GM19438 (cell line): ENCODE measurements around the gene BMPER.

Experiments used
- ATAC-seq: cut with Tn5 transposase; IDR thresholded peaks from one replicate; pipeline ENCODE4 v1.9.1; 2021; ENCODE audit warnings: low read depth; ENCODE audit not compliant: unreplicated experiment

BMPER gene

GRCh38 chr7:33961948-33962347, 56.6 kb downstream of the BMPER start:
- no peak for ATAC-seq

DNA sequence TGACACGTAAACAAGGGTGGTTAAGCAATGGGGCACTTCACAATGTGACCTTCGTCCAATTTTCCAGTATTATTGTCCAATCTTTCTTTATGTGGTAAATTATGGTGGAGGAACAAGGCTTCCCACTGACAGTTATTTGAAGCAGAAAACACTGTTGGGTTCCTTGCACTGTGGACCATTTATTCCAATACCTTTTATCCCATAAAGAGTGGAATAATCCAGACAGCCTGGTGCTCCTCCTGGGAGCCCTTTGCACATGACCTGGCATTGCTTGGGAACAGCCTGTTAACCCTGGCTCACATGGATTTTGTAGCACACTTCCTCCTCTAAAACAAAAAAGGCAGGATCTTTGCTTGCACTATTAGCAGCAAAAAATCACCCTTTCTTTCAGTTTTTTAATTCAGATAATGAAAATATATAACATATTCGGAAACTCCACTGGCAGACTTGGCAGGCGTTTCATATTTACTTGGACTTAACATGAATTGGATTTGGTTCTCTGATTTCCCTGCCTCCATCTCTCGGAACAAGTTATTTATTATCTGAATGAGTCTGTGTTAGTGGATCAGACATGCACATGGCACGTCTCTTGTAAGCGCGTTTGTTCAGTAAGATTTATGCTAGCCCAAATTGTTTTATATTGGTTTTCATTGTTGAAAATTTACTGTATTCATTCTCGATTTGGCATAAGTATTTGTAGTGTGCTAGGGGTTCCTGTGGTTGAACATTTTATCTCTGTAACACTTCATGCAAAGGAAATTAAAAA, 59.3 kb downstream of the BMPER start:
- ATAC-seq = no peak

DNA sequence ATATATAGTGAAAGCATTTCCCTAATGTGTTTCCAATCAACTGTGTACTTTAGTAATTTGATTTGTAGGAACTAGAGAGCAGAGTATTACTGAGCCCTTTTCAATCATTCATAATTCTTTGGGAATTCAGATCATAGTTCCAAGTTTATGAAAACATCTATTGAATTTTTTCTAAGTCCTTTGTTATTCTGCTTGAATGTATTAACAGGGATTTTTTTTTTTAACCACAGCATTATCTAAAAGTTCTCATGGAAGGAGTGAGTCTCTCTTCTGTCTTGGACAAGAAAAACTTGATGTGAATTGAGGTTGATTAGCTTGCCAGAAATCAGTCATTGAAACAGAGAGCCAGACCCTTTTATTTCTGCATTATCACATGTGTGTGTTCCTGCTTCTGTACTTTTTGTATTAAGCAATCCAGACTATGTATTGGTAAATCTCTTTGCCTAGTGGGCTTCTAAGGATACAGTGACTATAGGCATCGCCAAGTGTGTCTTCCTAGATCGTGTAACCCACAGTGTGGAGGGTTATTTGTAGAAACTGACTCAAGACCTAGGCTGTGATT, 59.9 kb downstream of the BMPER start:
- ATAC-seq = no peak

GRCh38 chr7:33968591-33968990, 63.3 kb downstream of the BMPER start:
- no peak for ATAC-seq

- no peak for ATAC-seq
These were observed 65.2 kb downstream of the BMPER start for GRCh38 chr7:33970536-33970935.

GRCh38 chr7:33971106-33971505, 65.8 kb downstream of the BMPER start:
- no peak for ATAC-seq

DNA sequence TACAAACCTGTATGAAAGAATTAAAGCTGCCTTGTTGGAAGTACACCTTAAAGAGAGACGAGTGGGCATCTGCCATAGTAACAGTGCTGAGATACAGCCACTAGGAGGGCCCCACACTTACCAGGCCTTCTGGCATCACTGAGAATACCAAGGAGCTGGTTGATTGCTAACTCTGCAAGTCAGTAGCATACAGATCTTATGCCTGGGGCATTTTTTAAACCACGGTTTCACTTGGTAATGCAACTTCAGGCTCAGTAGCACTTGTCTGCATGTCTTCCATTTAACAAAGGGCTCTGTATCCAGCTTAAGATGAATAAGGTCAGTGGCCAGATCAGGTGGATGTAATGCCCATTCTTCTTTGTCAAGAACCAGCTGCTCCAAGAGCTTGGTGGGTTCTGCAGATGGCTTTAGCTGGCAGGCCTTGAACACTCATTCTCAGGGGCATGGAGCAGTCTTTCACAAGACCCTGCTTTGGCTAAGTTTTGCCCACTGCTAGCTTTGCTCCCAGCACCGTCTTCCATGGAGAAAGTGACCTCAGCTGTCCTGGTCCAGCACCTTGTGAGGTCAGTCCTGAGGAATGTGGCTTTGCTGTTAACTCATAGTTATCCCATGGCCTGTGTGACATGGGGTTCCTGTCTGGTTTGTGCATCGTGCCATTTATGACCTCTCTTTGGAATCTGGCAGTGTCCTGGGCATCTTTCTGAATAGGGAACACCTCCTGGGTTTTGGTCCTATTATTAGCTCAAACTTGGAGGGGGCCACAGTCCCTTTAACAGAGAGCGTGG, 68.1 kb downstream of the BMPER start:
- no peak for ATAC-seq

- ATAC-seq = no peak
These were observed 74.0 kb downstream of the BMPER start for GRCh38 chr7:33979300-33979806.

DNA sequence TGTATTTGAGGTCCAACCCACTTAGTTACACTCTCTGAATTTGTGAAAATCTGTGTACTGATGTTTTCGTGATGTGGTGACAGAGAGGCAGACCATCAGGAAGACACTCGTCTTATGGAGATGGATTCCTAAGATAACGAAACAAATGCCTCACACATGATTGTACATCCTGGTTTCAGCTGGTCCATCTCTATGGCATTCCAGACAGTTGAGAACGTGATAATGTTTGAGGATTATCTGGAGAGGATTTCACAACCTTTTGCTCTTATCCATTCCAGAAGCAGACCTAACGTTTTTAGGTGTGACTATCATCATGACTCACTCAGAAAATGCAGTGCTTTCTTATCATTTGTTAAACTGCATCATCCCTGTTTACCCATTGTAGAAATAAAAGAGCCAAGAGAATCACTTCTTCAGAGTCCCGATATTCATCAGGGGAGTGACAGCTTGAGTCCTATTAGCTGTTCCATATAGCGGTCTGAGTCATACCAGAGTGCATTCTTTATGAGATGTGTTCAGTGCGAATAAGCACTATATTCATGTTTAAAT, 74.5 kb downstream of the BMPER start:
- ATAC-seq = no peak

DNA sequence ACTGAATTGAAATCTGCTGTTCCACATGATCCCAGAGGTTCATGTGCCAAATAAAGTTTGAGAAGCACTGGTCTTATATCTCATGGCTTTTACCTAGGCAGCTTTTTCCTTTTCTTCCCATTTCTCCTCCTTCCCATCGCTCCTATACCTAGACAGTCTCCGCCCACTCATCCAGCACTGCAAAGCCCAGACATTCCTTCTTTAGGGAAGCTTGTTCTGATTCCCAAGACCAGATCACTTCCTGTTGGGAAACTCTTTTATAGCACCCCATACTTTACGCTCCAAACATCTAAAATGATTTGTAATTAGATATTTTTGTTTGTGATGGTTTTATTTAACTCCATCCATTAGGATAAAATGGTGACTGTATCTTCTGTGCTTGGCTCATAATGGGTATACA, 75.9 kb downstream of the BMPER start:
- no peak for ATAC-seq

- no peak for ATAC-seq
These were observed 76.5 kb downstream of the BMPER start for GRCh38 chr7:33981671-33982424.

GRCh38 chr7:33982425-33982786, 77.1 kb downstream of the BMPER start:
- no peak for ATAC-seq

- no peak for ATAC-seq
These were observed 81.1 kb downstream of the BMPER start for GRCh38 chr7:33986451-33986850.

GRCh38 chr7:33986951-33987947, 81.9 kb downstream of the BMPER start:
- no peak for ATAC-seq

DNA sequence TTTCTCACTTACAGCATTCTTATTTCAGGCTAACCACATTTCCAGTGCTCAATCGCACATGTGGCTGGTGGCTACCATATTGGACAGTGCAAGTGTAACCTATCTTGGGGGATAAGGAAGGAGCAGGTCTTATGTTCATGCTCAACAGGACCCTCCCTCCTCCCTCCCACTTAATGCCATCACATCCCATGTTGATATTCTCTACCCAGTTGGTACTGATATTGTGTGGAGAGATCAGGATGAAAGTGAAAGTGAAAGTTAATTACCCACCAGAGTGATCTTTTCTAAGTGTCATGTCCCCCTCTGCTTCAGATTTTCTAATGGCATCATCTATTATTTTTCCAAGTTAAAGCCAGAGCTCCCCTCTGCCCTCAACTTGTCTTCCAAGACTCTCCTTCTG, 91.6 kb downstream of the BMPER start:
- no peak for ATAC-seq

GRCh38 chr7:33998476-33998875, 93.1 kb downstream of the BMPER start:
- no peak for ATAC-seq

DNA sequence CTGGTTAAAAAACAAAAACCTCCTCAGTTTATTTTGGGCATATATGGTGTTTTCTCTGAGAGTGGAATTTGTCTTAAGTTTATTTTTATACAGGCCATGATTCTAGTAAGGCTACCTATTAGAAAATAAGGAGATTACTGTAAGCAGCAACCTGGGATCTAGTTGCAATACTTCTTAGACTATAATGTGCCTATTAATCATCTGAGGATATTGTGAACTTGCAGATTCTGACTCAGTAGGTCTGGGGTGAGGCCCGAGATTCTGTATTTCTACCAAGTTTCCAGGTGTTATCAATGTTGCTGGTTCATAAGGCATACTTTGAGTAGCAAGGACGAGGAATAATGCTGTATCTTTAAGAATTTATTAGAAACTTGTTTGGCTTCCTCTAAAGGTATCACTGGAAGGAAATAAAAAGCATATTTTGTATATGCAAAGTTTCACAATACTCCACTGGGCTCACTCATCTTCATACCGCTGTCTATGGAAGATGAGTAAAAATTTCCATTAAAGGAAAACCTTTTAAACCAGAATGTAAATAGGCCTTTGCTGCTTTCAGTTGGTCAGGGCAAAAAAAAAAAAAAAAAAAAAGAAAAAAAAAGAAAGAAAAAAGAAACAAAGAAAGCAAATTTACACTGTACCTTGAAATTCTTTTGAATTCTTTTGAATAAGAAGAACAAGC, 105.8 kb downstream of the BMPER start:
- ATAC-seq = no peak

DNA sequence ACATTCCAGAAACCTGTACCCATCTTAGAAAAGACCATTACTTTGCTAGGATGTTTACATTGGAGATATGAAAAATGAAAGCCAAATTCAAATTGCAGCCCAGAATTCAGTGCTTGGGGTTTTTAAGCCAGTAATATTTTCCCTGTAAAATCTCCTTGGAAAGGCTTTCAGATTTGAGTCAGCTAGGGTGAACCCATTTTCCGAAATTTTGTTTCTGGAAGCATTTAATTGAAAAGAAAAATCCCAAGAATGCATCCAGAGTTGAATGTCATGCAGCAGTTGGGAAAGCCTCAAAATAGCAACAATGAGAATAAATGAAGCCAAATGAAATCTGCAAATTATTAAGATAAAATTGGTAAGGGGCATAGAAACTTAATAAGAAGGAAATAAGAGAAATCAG, 106.4 kb downstream of the BMPER start:
- ATAC-seq = no peak

- no peak for ATAC-seq
These were observed 108.1 kb downstream of the BMPER start for GRCh38 chr7:34013421-34013820.
